Fibroblast of lung (primary cell): ENCODE measurements around the gene PRDX6.

Source experiments
- CTCF ChIP-seq, 2 donors: IDR thresholded peaks in 1 of 2; conservative IDR thresholded peaks in 1 of 2; 1 replicate in 1 of 2; 2 replicates in 1 of 2; pipeline ENCODE4 v1.5.1; 2011 to 2012; ENCODE audit warnings: low read length in 2 of 2, control low read depth in 1 of 2, inconsistent platforms in 1 of 2, low read depth in 1 of 2, mild to moderate bottlenecking in 1 of 2
- EZH2 ChIP-seq: IDR thresholded peaks from 2 replicates; pipeline ENCODE4 v1.5.1; 2012; ENCODE audit warnings: low read length, control low read depth, mild to moderate bottlenecking; ENCODE audit errors: missing control alignments

- no peak for TF ChIP-seq CTCF (conservative IDR thresholded peaks at IDR 0.05 in 1 of 2, IDR thresholded peaks at IDR 0.05 in 1 of 2; ENCODE audit: low read depth in 1 of 2, low read length in 2 of 2)
- TF ChIP-seq EZH2: no peak
Measured at GRCh38 chr1:173436841-173437428, 40.2 kb upstream of the PRDX6 start.
